Progenitor cell of endocrine pancreas (in vitro differentiated cells): ENCODE measurements around the gene PUSL1. TPM values are rescaled to one million over a fixed set of nuclear protein-coding genes. Genes with fewer than 3 reads are reported as not detected.

Source experiments
- DNase-seq: peaks from one replicate; pipeline ENCODE4 v3.0.0; 2021; ENCODE audit warnings: low spot score; ENCODE audit not compliant: unreplicated experiment
- H3K27ac Mint-ChIP-seq: 2 replicates; pipeline ENCODE4 v1.8.0; 2021; ENCODE audit warnings: mild to moderate bottlenecking, moderate library complexity, mixed read lengths
- H3K27me3 Mint-ChIP-seq: 2 replicates; pipeline ENCODE4 v1.8.0; 2021; ENCODE audit warnings: mixed read lengths
- H3K36me3 Mint-ChIP-seq: 2 replicates; pipeline ENCODE4 v1.8.0; 2022; ENCODE audit warnings: mixed read lengths; ENCODE audit not compliant: insufficient read depth
- H3K4me1 Mint-ChIP-seq: 2 replicates; pipeline ENCODE4 v1.8.0; 2021; ENCODE audit warnings: low read depth, mixed read lengths
- H3K4me3 Mint-ChIP-seq: 2 replicates; pipeline ENCODE4 v1.8.0; 2021; ENCODE audit warnings: low read depth, mild to moderate bottlenecking, moderate library complexity, mixed read lengths
- H3K9me3 Mint-ChIP-seq: 2 replicates; pipeline ENCODE4 v1.8.0; 2021; ENCODE audit warnings: low read depth, mixed read lengths
- CTCF ChIP-seq: fragments of 200-600 bp; sonication (generic); IDR thresholded peaks from one replicate; pipeline ENCODE4 v1.5.0; 2021; ENCODE audit warnings: antibody characterized with exemption, mild to moderate bottlenecking; ENCODE audit not compliant: unreplicated experiment
- total RNA-seq: library from RNA; stranded (reverse); gene quantifications from 2 replicates; pipeline ENCODE4 v1.2.1, GENCODE V29; 2021

Gene PUSL1
- total RNA-seq, 1 donor from 2014 or later, result 13.8 TPM

DNA sequence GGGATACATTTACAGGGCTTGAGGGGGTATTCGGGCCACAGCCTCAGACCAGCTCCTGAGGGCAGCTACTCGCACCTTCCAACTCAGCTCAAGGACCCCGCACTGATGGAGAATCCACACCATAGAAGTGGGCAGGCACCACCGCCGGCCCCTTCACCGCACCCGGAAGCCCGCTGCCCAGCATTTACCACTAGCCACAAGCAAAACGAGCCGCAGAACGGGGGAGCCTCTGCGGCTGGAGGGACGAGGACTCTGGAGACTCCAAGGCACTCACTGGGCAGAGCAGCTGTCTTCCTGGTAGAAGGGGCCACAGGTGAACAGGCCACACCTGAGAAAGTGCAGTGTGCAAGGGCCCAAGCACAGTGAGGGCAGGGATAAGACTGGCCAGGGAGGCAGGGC, 40.1 kb upstream of the PUSL1 start:
- DNase-seq, result no peak
- Mint-ChIP-seq H3K4me3 (no peak overlapping the region), H3K9me3 (no peaks in the 10 kb centered on the region), H3K27ac (peak overlapping the region; percentile 33), H3K27me3 (no peaks in the 10 kb centered on the region), H3K4me1 (peaks cover 20% of the 10 kb centered on the region), H3K36me3 (peaks cover 10% of the 10 kb centered on the region)
- no peak for TF ChIP-seq CTCF

GRCh38 chr1:1270813-1271212, 37.6 kb upstream of the PUSL1 start:
- Mint-ChIP-seq H3K36me3 (peaks cover 9% of the 10 kb centered on the region), H3K4me1 (peaks cover 24% of the 10 kb centered on the region), H3K9me3 (no peaks in the 10 kb centered on the region), H3K4me3 (peak overlapping the region; percentile 61), H3K27me3 (no peaks in the 10 kb centered on the region), H3K27ac (peak overlapping the region; percentile 80)
- TF ChIP-seq CTCF, result no peak
- DNase-seq, result no peak

- H3K9me3 Mint-ChIP-seq, result no peaks in the 10 kb centered on the region
- H3K27ac Mint-ChIP-seq, result peak overlapping the region; percentile 89
- peaks cover 24% of the 10 kb centered on the region for H3K4me1 Mint-ChIP-seq
- H3K36me3 Mint-ChIP-seq, result peaks cover 5% of the 10 kb centered on the region
- no peak for DNase-seq
- peak overlapping the region; percentile 91 for H3K4me3 Mint-ChIP-seq
- TF ChIP-seq CTCF, result no peak
- H3K27me3 Mint-ChIP-seq, result no peaks in the 10 kb centered on the region
These were observed 35.8 kb upstream of the PUSL1 start for GRCh38 chr1:1272341-1273208.

GRCh38 chr1:1273209-1273511, 35.2 kb upstream of the PUSL1 start:
- Mint-ChIP-seq H3K27ac (peak overlapping the region; percentile 89), H3K4me3 (peak overlapping the region; percentile 91), H3K4me1 (peaks cover 24% of the 10 kb centered on the region), H3K9me3 (no peaks in the 10 kb centered on the region), H3K36me3 (peaks cover 5% of the 10 kb centered on the region), H3K27me3 (no peaks in the 10 kb centered on the region)
- no peak for TF ChIP-seq CTCF
- no peak for DNase-seq

GRCh38 chr1:1273512-1274298, 34.7 kb upstream of the PUSL1 start, which contains the start of gene UBE2J2:
TSS of gene UBE2J2 (minus strand) at chr1:1273854. CDS start at chr1:1267992, 5,862 bp downstream.
- Mint-ChIP-seq H3K27me3 (no peaks in the 10 kb centered on the region), H3K27ac (peak within 1 kb of the TSS; percentile 89), H3K36me3 (peaks cover 5% of the 10 kb centered on the region), H3K4me1 (peaks cover 24% of the 10 kb centered on the region), H3K9me3 (no peaks in the 10 kb centered on the region), H3K4me3 (peak within 1 kb of the TSS; percentile 91)
- peak; percentile 91 for DNase-seq
- TF ChIP-seq CTCF, result no peak
